MM.1S (cell line): ENCODE measurements around the gene FBXL7.

Experiments used
- DNase-seq: peaks from one replicate; pipeline ENCODE4 v3.0.0-alpha.2; 2015
- H2AFZ ChIP-seq: fragments of 300-600 bp; sonication (generic); 2 replicates; pipeline ENCODE4 v1.6.0; 2016; ENCODE audit warnings: antibody characterized with exemption, low read length
- H3F3A ChIP-seq: fragments of 300-600 bp; sonication (generic); 2 replicates; pipeline ENCODE4 v1.6.1; 2016; ENCODE audit warnings: mild to moderate bottlenecking, antibody characterized with exemption, low read length, moderate library complexity, mixed read lengths; ENCODE audit not compliant: insufficient read depth
- H3K27ac ChIP-seq: fragments of 300-600 bp; sonication (generic); 2 replicates; pipeline ENCODE4 v1.5.1; 2016; ENCODE audit warnings: mild to moderate bottlenecking, low read length
- H3K27me3 ChIP-seq: fragments of 300-600 bp; sonication (generic); replicated peaks from 2 replicates; pipeline ENCODE4 v1.6.0; 2016; ENCODE audit warnings: low read length; ENCODE audit not compliant: insufficient read depth
- H3K36me3 ChIP-seq: fragments of 300-600 bp; sonication (generic); replicated peaks from 2 replicates; pipeline ENCODE4 v1.6.1; 2016; ENCODE audit warnings: mild to moderate bottlenecking, low read length, mixed read lengths; ENCODE audit not compliant: insufficient read depth
- H3K4me1 ChIP-seq: fragments of 300-600 bp; sonication (generic); 2 replicates; pipeline ENCODE4 v1.6.1; 2016; ENCODE audit warnings: low read length, mixed read lengths
- H3K4me2 ChIP-seq: fragments of 300-600 bp; sonication (generic); 2 replicates; pipeline ENCODE4 v1.6.0; 2016; ENCODE audit warnings: low read depth, low read length
- H3K4me3 ChIP-seq: fragments of 300-600 bp; sonication (generic); 2 replicates; pipeline ENCODE4 v1.5.1; 2016; ENCODE audit warnings: low read length, mixed read lengths
- H3K79me2 ChIP-seq: fragments of 300-600 bp; sonication (generic); 2 replicates; pipeline ENCODE4 v1.6.1; 2016; ENCODE audit warnings: mixed run types, low read length, mixed read lengths
- H3K9ac ChIP-seq: fragments of 300-600 bp; sonication (generic); 2 replicates; pipeline ENCODE4 v1.6.1; 2016; ENCODE audit warnings: low read length, mixed read lengths
- H3K9me2 ChIP-seq: fragments of 300-600 bp; sonication (generic); replicated peaks from 2 replicates; pipeline ENCODE4 v1.6.1; 2016; ENCODE audit warnings: mild to moderate bottlenecking, low read length, mixed read lengths; ENCODE audit not compliant: insufficient read depth
- H3K9me3 ChIP-seq: fragments of 300-600 bp; sonication (generic); replicated peaks from 2 replicates; pipeline ENCODE4 v1.6.1; 2016; ENCODE audit warnings: mild to moderate bottlenecking, low read length, mixed read lengths; ENCODE audit not compliant: insufficient read depth
- H4K20me1 ChIP-seq: fragments of 300-600 bp; sonication (generic); 2 replicates; pipeline ENCODE4 v1.6.1; 2016; ENCODE audit warnings: mild to moderate bottlenecking, low read length, moderate library complexity, mixed read lengths; ENCODE audit not compliant: insufficient read depth
- CTCF ChIP-seq: fragments of 300-600 bp; sonication (generic); IDR thresholded peaks from 2 replicates; pipeline ENCODE4 v1.5.1; 2016; ENCODE audit warnings: antibody characterized with exemption, low read length, mixed read lengths
- EZH2 ChIP-seq: fragments of 300-600 bp; sonication (generic); optimal IDR thresholded peaks from 2 replicates; pipeline ENCODE3; 2017; ENCODE audit warnings: low read depth, mild to moderate bottlenecking, antibody characterized with exemption, low read length, mixed read lengths
- EZH2phosphoT487 ChIP-seq: fragments of 300-600 bp; sonication (generic); IDR thresholded peaks from 2 replicates; pipeline ENCODE4 v1.6.1; 2018; ENCODE audit warnings: antibody characterized with exemption, low read length

FBXL7 gene

DNA sequence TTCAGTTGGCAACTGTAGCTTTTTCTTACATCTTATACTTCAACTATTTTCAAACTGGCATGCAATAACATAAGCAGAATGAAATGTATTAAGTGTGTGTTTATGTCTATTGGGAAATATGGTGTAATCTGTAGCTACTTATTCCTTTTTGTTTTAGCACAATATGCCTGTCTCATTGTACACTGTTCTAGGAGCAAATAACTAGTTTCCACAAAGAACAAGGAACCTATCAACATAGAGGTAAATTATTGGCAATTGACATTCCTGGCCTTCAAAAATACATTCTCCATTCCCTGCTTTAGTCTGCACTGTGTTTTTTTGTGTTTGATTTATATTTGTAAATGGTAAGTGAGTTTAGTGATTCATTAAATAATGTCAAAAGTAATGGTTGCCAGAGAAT lies 75.7 kb downstream of the FBXL7 start:
- TF ChIP-seq EZH2 (no peak), CTCF (no peak), EZH2phosphoT487 (no peak)
- Histone ChIP-seq H3K79me2 (peaks cover 39% of the 10 kb centered on the region), H3K9me2 (no peaks in the 10 kb centered on the region), H3K9me3 (no peaks in the 10 kb centered on the region), H3F3A (no peaks in the 10 kb centered on the region), H3K36me3 (no peaks in the 10 kb centered on the region), H3K9ac (no peak overlapping the region), H3K4me1 (no peaks in the 10 kb centered on the region), H3K4me2 (no peak overlapping the region), H2AFZ (no peak overlapping the region), H3K27me3 (no peaks in the 10 kb centered on the region), H3K4me3 (no peak overlapping the region), H4K20me1 (no peaks in the 10 kb centered on the region), H3K27ac (no peak overlapping the region)
- DNase-seq = no peak

DNA sequence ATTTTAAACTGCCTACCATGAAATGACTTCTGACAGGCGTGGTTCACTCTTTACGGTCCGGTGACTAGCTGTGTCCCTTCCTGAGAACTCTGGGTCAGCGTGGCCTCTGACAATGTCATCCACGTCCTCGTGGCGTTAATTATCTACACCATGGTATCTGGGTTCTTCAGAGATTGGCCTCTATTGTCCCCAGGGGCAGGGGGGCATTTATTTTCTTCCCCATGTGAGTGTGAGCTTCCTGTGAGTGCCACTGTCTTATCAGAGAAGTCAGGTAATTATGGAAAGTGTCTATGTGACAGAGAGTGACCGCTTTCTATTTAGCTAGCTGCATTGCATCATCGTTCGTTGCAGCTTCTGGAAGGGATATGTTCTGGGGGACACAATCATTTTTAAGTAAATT lies 77.2 kb downstream of the FBXL7 start:
- H3K27me3 ChIP-seq = no peaks in the 10 kb centered on the region
- no peak overlapping the region for H2AFZ ChIP-seq
- no peak overlapping the region for H3K4me2 ChIP-seq
- no peaks in the 10 kb centered on the region for H3K4me1 ChIP-seq
- peaks cover 30% of the 10 kb centered on the region for H3K79me2 ChIP-seq
- H3F3A ChIP-seq = no peaks in the 10 kb centered on the region
- TF ChIP-seq EZH2phosphoT487 = no peak
- no peak for TF ChIP-seq CTCF
- TF ChIP-seq EZH2 = no peak
- H3K9me2 ChIP-seq = no peaks in the 10 kb centered on the region
- H3K4me3 ChIP-seq = no peak overlapping the region
- H3K9ac ChIP-seq = no peak overlapping the region
- H3K9me3 ChIP-seq = no peaks in the 10 kb centered on the region
- H4K20me1 ChIP-seq = no peaks in the 10 kb centered on the region
- H3K36me3 ChIP-seq = no peaks in the 10 kb centered on the region
- no peak overlapping the region for H3K27ac ChIP-seq
- DNase-seq = no peak

GRCh38 chr5:15577831-15578230 lies 77.9 kb downstream of the FBXL7 start:
- Histone ChIP-seq H3K79me2 (peaks cover 27% of the 10 kb centered on the region), H3K9ac (no peak overlapping the region), H3K4me1 (no peaks in the 10 kb centered on the region), H3F3A (no peaks in the 10 kb centered on the region), H3K4me2 (no peak overlapping the region), H3K27me3 (no peaks in the 10 kb centered on the region), H4K20me1 (no peaks in the 10 kb centered on the region), H3K36me3 (no peaks in the 10 kb centered on the region), H3K9me2 (no peaks in the 10 kb centered on the region), H3K4me3 (no peak overlapping the region), H3K27ac (no peak overlapping the region), H2AFZ (no peak overlapping the region), H3K9me3 (no peaks in the 10 kb centered on the region)
- DNase-seq = no peak
- TF ChIP-seq EZH2phosphoT487 (no peak), EZH2 (no peak), CTCF (no peak)
